ENCODE results near the gene EXPH5.

The EXPH5 gene

GRCh38 chr11:108561535-108561991, 32.0 kb downstream of the EXPH5 start:
- DNase-seq (ENCODE audit: low read depth, low spot score), result no peak

GRCh38 chr11:108559904-108560303, 33.7 kb downstream of the EXPH5 start:
- no peak for DNase-seq (ENCODE audit: low read depth, low spot score)

GRCh38 chr11:108559340-108559739, 34.2 kb downstream of the EXPH5 start:
- no peak for DNase-seq (ENCODE audit: low read depth, low spot score)

- no peak for DNase-seq (ENCODE audit: low read depth, low spot score)
Measured at GRCh38 chr11:108558222-108558621, 35.3 kb downstream of the EXPH5 start.

GRCh38 chr11:108556019-108556418, 37.5 kb downstream of the EXPH5 start:
- DNase-seq (ENCODE audit: low read depth, low spot score), result no peak

- no peak for DNase-seq (ENCODE audit: low read depth, low spot score)
Measured at GRCh38 chr11:108551651-108552462, 41.7 kb downstream of the EXPH5 start.

GRCh38 chr11:108549319-108549885, 44.2 kb downstream of the EXPH5 start:
- no peak for DNase-seq (ENCODE audit: low read depth, low spot score)

GRCh38 chr11:108545909-108546501, 47.6 kb downstream of the EXPH5 start:
- DNase-seq (ENCODE audit: low read depth, low spot score), result no peak

GRCh38 chr11:108543316-108543964, 50.1 kb downstream of the EXPH5 start:
- DNase-seq (ENCODE audit: low read depth, low spot score), result no peak

- no peak for DNase-seq (ENCODE audit: low read depth, low spot score)
Measured at GRCh38 chr11:108541531-108541930, 52.0 kb downstream of the EXPH5 start.

GRCh38 chr11:108538502-108538901, 55.1 kb downstream of the EXPH5 start:
- no peak for DNase-seq (ENCODE audit: low read depth, low spot score)

- no peak for DNase-seq (ENCODE audit: low read depth, low spot score)
Measured at GRCh38 chr11:108538022-108538424, 55.5 kb downstream of the EXPH5 start.

- DNase-seq (ENCODE audit: low read depth, low spot score), result no peak
Measured at GRCh38 chr11:108536783-108537182, 56.8 kb downstream of the EXPH5 start.

GRCh38 chr11:108535384-108535955, 58.1 kb downstream of the EXPH5 start:
- DNase-seq (ENCODE audit: low read depth, low spot score), result no peak

GRCh38 chr11:108534274-108534882, 59.2 kb downstream of the EXPH5 start:
- DNase-seq (ENCODE audit: low read depth, low spot score), result no peak

- DNase-seq (ENCODE audit: low read depth, low spot score), result no peak
Measured at GRCh38 chr11:108530426-108530825, 63.1 kb downstream of the EXPH5 start.

- DNase-seq (ENCODE audit: low read depth, low spot score), result no peak
Measured at GRCh38 chr11:108527382-108527781, 66.2 kb downstream of the EXPH5 start.

- DNase-seq (ENCODE audit: low read depth, low spot score), result no peak
Measured at GRCh38 chr11:108525161-108525560, 68.4 kb downstream of the EXPH5 start.

GRCh38 chr11:108524422-108524821, 69.1 kb downstream of the EXPH5 start:
- no peak for DNase-seq (ENCODE audit: low read depth, low spot score)

GRCh38 chr11:108522318-108522717, 71.2 kb downstream of the EXPH5 start:
- DNase-seq (ENCODE audit: low read depth, low spot score), result no peak

GRCh38 chr11:108518581-108518980, 75.0 kb downstream of the EXPH5 start:
- DNase-seq (ENCODE audit: low read depth, low spot score), result no peak

- DNase-seq (ENCODE audit: low read depth, low spot score), result no peak
Measured at GRCh38 chr11:108516125-108516524, 77.4 kb downstream of the EXPH5 start.

Measured in brain pericyte (primary cell).